Measurements from ENCODE around the gene ACTN4.

- no peak for TF ChIP-seq FOS (IDR thresholded peaks at IDR 0.05; ENCODE audit: borderline replicate concordance, extremely low read depth, insufficient read length)
- TF ChIP-seq NR2F1 (conservative IDR thresholded peaks at IDR 0.05) = no peak
- no peak for TF ChIP-seq RFX5 (IDR thresholded peaks at IDR 0.05; ENCODE audit: low read depth, low read length)
- TF ChIP-seq, protein P1, sequence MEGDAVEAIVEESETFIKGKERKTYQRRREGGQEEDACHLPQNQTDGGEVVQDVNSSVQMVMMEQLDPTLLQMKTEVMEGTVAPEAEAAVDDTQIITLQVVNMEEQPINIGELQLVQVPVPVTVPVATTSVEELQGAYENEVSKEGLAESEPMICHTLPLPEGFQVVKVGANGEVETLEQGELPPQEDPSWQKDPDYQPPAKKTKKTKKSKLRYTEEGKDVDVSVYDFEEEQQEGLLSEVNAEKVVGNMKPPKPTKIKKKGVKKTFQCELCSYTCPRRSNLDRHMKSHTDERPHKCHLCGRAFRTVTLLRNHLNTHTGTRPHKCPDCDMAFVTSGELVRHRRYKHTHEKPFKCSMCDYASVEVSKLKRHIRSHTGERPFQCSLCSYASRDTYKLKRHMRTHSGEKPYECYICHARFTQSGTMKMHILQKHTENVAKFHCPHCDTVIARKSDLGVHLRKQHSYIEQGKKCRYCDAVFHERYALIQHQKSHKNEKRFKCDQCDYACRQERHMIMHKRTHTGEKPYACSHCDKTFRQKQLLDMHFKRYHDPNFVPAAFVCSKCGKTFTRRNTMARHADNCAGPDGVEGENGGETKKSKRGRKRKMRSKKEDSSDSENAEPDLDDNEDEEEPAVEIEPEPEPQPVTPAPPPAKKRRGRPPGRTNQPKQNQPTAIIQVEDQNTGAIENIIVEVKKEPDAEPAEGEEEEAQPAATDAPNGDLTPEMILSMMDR (IDR thresholded peaks at IDR 0.05 in 2 of 3, conservative IDR thresholded peaks at IDR 0.05 in 1 of 3; ENCODE audit: control insufficient read depth in 2 of 3, extremely low read depth in 1 of 3, insufficient read depth in 1 of 3, low read depth in 3 of 3, low read length in 3 of 3) = no peak
- no peak for TF ChIP-seq TARDBP (IDR thresholded peaks at IDR 0.05; ENCODE audit: borderline replicate concordance)
- no peak for TF ChIP-seq SP1 (IDR thresholded peaks at IDR 0.05; ENCODE audit: low read depth, low read length)
- no peak for TF ChIP-seq NFYB (IDR thresholded peaks at IDR 0.05; ENCODE audit: insufficient read depth, low read depth, low read length)
These were observed 56.1 kb downstream of the ACTN4 start for GRCh38 chr19:38703509-38703908.

Data from GM12878 (cell line).